Mammary epithelial cell (primary cell): ENCODE data around the gene LHPP.

ENCODE experiments used
- CTCF ChIP-seq, 2 donors: IDR thresholded peaks in 1 of 2; conservative IDR thresholded peaks in 1 of 2; 2 replicates each; pipeline ENCODE4 v1.5.1; 2011 to 2012; ENCODE audit warnings: inconsistent platforms in 2 of 2, low read length in 2 of 2, mild to moderate bottlenecking in 2 of 2, control low read depth in 1 of 2, low read depth in 1 of 2; ENCODE audit not compliant: insufficient read depth in 1 of 2; ENCODE audit errors: extremely low read depth in 1 of 2
- EZH2 ChIP-seq: IDR thresholded peaks from 2 replicates; pipeline ENCODE4 v1.6.1; 2012; ENCODE audit warnings: low read length, inconsistent platforms, borderline replicate concordance

- TF ChIP-seq CTCF (conservative IDR thresholded peaks at IDR 0.05 in 1 of 2, IDR thresholded peaks at IDR 0.05 in 1 of 2; ENCODE audit: extremely low read depth in 1 of 2, insufficient read depth in 1 of 2, low read depth in 1 of 2, low read length in 2 of 2), result no peak
- no peak for TF ChIP-seq EZH2
Measured at GRCh38 chr10:124450783-124451057, 10.9 kb upstream of the LHPP start.
